Middle frontal gyrus (tissue), 1 donor: Measurements from ENCODE around the gene NOS1AP.
"Not testable (repeated sequence)": the region's sequence is repeated elsewhere in the genome, so short reads cannot be mapped to it uniquely, and the experiment has no call there.

Experiments
- DNase-seq: peaks from one replicate; pipeline ENCODE4 v3.0.0-alpha.2; 2015; ENCODE audit warnings: low spot score; ENCODE audit errors: extremely low spot score

Gene NOS1AP

GRCh38 chr1:162397943-162398560 is 328.6 kb downstream of the NOS1AP start:
- no peak for DNase-seq

- no peak for DNase-seq
Measured at GRCh38 chr1:162398999-162399580, 329.6 kb downstream of the NOS1AP start.

GRCh38 chr1:162400790-162401355 is 331.4 kb downstream of the NOS1AP start:
- no peak for DNase-seq

DNA sequence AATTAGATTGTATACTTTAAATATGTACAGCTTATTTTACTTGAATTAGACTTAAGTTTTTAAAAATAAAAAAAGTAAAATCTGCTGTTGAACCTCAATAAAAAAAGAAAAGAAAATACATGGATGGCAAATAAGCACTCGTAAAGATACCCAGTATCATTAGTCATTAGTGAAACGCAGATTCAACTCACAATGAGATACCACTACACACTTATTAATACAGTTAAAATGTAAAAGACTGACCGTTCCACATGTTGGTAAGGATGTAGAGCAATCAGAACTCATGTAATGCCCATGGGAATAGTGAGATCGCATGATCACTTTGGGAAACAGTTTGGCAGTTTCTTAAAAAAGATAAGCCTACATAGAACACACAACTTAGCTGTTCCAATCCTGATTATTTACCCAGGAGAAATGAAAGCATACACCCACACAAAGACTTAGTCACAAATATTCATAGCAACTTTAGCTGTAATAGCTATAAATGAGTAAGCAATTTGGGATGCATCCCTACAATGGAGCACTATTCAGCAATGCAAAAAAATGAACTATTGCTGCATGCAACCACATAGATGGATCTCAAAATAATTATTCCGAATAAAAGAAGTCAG is 335.2 kb downstream of the NOS1AP start:
- no peak for DNase-seq

DNA sequence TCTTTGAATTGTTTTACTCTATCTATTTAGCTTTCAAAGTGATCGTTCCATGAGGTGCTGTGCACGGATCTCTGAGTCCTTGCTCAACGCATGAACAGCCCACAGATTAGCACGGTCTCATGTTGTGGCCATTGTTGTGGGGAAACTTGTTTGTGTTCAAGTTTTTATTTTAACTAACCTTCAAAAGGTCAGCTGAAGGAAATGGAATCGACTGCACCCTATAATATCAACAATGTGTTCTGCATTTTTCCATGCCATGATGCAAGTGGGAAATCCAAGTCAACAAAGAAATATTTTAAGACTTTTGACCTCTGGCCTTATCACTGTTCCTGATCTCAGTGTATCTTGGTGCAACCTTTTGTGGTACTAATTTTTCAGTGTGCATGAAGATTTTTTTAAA is 336.3 kb downstream of the NOS1AP start:
- no peak for DNase-seq

GRCh38 chr1:162406811-162407210 is 337.3 kb downstream of the NOS1AP start:
- no peak for DNase-seq

- DNase-seq: no peak
Measured at GRCh38 chr1:162407539-162407938, 338.0 kb downstream of the NOS1AP start.

DNA sequence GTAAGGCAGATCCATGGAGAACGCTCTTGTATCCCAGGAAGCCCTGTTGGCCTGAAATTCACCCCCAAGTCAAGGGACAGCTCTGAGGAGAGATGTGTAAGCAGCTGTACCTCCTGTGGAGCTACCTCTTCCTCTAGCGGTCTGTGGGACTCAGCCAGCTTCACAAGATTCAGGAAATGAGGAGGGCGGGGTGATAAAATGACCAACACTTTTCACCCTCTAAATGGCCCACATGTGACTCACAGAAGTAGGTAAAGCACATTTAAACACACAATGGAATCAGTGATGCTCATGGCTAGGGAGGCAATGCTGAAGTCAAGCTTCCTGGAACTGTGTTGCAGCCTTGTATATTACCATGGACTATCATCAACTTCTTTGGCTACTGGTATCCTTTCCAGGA is 342.5 kb downstream of the NOS1AP start, which contains the start of gene SH2D1B:
TSS of gene SH2D1B (minus strand) at position 135 of the 400 bp plus-strand sequence. CDS start at position 15, 120 bp downstream.
- DNase-seq: no peak

DNA sequence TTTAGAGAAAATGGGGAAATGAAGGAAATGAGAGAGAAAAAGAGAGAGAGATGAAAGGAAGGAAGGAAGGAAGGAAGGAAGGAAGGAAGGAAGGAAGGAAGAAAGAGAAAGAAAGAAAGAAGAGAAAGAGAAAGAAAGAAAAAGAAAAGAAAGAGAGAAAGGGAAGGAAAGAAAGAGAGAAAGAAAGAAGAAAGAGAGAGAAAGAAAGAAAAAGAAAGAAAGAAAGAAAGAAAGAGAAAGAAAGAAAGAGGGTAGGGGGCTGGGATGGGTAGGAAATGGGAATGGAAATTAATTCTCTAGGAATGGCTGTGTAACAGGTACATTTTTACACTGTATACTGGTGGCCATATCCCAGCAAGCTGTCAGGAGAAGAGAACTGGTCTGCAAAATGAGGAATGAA is 346.7 kb downstream of the NOS1AP start:
- DNase-seq: no peak

DNA sequence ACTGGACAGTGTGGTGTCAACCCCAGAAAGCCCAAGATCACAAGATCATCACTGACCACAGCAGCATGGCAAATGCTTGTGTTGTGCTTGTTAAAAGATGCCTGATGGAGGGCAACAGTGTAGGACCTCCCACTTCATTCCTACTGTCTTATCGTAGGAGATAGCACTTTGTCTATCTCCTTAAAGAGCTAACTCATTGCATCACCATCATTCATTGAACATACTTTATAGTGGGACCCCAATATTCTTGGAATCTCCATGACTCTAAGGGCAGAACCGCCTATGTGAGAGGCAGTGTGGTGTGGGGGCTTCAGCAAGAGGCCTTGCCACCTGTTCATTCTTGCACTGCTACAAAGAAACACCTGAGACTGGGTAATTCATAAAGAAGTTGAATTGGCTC is 347.4 kb downstream of the NOS1AP start:
- DNase-seq: no peak

DNA sequence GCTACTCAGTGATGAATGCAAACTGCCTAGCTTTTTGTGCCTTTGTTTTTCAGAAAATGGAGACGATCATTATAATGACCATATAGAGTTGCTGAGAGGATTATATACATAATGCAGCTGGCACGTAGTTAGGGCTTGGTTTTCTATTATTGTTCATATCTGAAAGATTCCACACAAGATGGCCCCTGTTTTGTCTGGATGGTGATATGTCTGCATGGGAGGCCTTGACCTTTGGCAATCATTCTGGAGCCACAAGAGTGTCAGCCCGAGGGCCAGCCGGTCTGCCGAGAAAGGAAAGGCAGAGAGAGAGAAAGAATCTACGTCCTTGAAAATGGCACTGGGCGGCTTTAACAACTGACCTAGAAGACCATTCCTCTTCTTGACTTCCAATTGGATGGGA is 348.2 kb downstream of the NOS1AP start:
- DNase-seq: no peak

GRCh38 chr1:162418584-162418983 is 349.1 kb downstream of the NOS1AP start:
- DNase-seq: not testable (repeated sequence)

GRCh38 chr1:162419450-162419931 is 350.0 kb downstream of the NOS1AP start:
- DNase-seq: not testable (repeated sequence)
